ENCODE results near the gene GAL3ST2. TPM values are rescaled to one million over a fixed set of nuclear protein-coding genes. Genes with fewer than 3 reads are reported as not detected.
"Not testable (repeated sequence)": the region's sequence is repeated elsewhere in the genome, so short reads cannot be mapped to it uniquely, and the experiment has no call there.

The GAL3ST2 gene
- polyA plus RNA-seq, 1 experiment = not detected

DNA sequence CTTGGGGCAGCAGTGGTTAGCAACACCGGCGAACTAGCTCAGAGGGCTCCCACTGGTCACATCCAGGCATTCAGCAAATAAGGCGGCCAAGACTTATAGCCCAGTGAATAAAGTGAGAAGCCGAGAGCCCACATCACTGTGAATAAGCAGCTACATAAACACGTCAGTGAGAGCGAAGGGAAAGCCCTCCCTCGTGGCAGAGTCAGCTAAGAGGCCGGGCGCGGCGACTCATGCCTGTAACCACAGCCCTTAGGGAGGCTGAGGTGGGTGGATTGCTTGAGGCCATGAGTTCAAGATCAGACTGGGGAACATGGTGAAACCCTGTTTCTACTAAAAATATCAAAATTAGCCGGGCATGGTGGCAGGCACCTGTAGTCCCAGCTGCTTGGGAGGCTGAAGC lies 37.0 kb upstream of the GAL3ST2 start:
- ChIA-PET POLR2A (no interaction called here), CTCF (no interaction called here)
- peak; percentile 41 for DNase-seq (ENCODE audit: low read depth, low spot score)
- Histone ChIP-seq H3K27ac (ENCODE audit: low read depth, low read length) (no peak overlapping the region), H3K9me3 (ENCODE audit: control insufficient read depth, insufficient read depth, low read length) (peaks cover 3% of the 10 kb centered on the region; the same call in 1 of the 2 replicates), H3K4me3 (ENCODE audit: low read depth, low read length) (no peak overlapping the region), H3K27me3 (ENCODE audit: control insufficient read depth, insufficient read depth, low read length) (no peaks in the 10 kb centered on the region)
- TF ChIP-seq, protein P1, sequence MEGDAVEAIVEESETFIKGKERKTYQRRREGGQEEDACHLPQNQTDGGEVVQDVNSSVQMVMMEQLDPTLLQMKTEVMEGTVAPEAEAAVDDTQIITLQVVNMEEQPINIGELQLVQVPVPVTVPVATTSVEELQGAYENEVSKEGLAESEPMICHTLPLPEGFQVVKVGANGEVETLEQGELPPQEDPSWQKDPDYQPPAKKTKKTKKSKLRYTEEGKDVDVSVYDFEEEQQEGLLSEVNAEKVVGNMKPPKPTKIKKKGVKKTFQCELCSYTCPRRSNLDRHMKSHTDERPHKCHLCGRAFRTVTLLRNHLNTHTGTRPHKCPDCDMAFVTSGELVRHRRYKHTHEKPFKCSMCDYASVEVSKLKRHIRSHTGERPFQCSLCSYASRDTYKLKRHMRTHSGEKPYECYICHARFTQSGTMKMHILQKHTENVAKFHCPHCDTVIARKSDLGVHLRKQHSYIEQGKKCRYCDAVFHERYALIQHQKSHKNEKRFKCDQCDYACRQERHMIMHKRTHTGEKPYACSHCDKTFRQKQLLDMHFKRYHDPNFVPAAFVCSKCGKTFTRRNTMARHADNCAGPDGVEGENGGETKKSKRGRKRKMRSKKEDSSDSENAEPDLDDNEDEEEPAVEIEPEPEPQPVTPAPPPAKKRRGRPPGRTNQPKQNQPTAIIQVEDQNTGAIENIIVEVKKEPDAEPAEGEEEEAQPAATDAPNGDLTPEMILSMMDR (IDR thresholded peaks at IDR 0.05; ENCODE audit: low read depth, low read length) = no peak

DNA sequence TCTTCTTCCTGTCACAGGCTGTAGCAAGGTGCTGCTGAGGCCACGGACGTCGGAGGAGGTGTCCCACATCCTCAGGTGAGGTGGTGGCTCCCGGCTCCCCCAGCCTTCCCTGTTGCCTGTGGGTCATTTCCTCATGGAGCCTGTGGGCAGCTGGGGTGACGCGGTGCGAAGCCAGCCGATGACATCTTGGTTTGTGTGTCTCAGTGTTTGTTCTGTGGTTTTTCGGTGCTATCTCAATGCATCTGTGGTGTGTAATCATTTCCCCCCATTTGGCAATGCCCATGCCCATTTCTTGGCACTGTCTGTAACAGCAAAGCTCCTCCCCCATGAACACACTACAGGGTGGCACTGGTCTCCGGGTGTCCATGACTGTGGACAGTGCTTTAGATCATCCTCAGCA lies 35.6 kb upstream of the GAL3ST2 start:
- DNase-seq (ENCODE audit: low read depth, low spot score) = no peak
- Histone ChIP-seq H3K27me3 (ENCODE audit: control insufficient read depth, insufficient read depth, low read length) (no peaks in the 10 kb centered on the region), H3K4me3 (ENCODE audit: low read depth, low read length) (no peak overlapping the region), H3K9me3 (ENCODE audit: control insufficient read depth, insufficient read depth, low read length) (peaks cover 12% of the 10 kb centered on the region; the same call in 1 of the 2 replicates), H3K27ac (ENCODE audit: low read depth, low read length) (no peak overlapping the region)
- ChIA-PET POLR2A (no interaction called here), CTCF (no interaction called here)
- TF ChIP-seq, protein P1 (IDR thresholded peaks at IDR 0.05; ENCODE audit: low read depth, low read length) = no peak

DNA sequence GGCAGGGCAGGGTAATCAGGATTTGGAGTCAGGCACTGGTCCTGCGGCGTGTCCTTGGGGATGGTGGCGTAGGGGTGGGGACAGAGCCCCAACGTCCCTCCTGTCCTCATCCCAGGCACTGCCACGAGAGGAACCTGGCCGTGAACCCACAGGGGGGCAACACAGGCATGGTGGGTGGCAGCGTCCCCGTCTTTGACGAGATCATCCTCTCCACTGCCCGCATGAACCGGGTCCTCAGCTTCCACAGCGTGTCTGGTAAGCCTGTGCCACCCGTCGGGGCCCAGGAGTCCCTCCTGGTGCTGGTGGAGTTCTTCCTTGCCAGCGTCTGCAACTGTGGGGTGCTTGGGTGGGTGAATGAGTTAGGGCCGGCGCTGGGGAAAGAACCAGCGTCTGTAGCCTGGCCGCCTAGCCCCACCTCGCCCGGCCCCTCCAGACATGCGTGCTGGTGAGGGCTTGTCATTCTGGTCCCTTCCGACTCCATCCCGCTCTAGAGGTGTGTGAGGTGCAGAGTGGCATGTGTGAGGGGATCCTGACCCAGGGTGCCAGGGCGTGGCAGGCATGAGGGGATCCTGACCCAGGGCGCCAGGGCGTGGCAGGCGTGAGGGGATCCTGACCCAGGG lies 34.2 kb upstream of the GAL3ST2 start:
- Histone ChIP-seq H3K9me3 (ENCODE audit: control insufficient read depth, insufficient read depth, low read length) (peaks cover 12% of the 10 kb centered on the region), H3K27ac (ENCODE audit: low read depth, low read length) (no peak overlapping the region), H3K4me3 (ENCODE audit: low read depth, low read length) (no peak overlapping the region), H3K27me3 (ENCODE audit: control insufficient read depth, insufficient read depth, low read length) (no peaks in the 10 kb centered on the region)
- CTCF ChIA-PET = no interaction called here
- POLR2A ChIA-PET = no interaction called here
- DNase-seq (ENCODE audit: low read depth, low spot score) = no peak
- TF ChIP-seq, protein P1 (IDR thresholded peaks at IDR 0.05; ENCODE audit: low read depth, low read length) = no peak

DNA sequence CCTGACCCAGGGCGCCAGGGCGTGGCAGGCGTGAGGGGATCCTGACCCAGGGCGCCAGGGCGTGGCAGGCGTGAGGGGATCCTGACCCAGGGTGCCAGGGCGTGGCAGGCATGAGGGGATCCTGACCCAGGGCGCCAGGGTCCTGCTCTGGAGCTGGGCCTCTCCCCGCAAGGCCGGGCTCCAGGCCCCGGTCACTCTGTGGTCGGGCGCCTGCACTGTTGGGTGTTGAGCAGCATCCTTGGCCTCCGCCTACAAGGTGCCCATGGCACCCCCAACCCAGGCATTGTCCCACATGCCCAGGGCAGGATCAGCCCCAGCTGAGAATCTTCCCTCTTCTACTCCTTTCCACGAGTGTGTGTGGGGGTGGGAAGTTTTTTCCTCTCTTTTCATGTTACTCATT lies 33.6 kb upstream of the GAL3ST2 start:
- POLR2A ChIA-PET; CTCF ChIA-PET; DNase-seq (ENCODE audit: low read depth, low spot score); H3K27ac ChIP-seq (ENCODE audit: low read depth, low read length); H3K4me3 ChIP-seq (ENCODE audit: low read depth, low read length); H3K27me3 ChIP-seq (ENCODE audit: control insufficient read depth, insufficient read depth, low read length): not testable (repeated sequence)
- peaks cover 12% of the 10 kb centered on the region for H3K9me3 ChIP-seq (ENCODE audit: control insufficient read depth, insufficient read depth, low read length)

DNA sequence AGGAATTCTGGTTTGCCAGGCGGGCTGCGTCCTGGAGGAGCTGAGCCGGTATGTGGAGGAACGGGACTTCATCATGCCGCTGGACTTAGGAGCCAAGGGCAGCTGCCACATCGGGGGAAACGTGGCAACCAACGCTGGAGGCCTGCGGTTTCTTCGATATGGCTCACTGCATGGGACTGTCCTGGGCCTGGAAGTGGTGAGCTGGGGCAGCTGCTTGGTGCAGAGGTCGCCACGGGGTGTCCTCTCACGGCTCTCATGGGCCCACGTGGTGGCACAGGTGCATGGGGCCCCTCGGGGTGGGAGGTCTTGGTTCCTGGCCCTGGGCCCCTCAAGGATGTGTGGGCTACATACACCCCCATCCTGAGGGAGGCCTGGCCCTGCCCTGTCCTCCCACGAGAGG lies 33.0 kb upstream of the GAL3ST2 start:
- TF ChIP-seq, protein P1 (IDR thresholded peaks at IDR 0.05; ENCODE audit: low read depth, low read length) = no peak
- ChIA-PET POLR2A (no interaction called here), CTCF (no interaction called here)
- DNase-seq (ENCODE audit: low read depth, low spot score) = no peak
- no peak overlapping the region for H3K4me3 ChIP-seq (ENCODE audit: low read depth, low read length)
- no peaks in the 10 kb centered on the region for H3K27me3 ChIP-seq (ENCODE audit: control insufficient read depth, insufficient read depth, low read length)
- peaks cover 12% of the 10 kb centered on the region for H3K9me3 ChIP-seq (ENCODE audit: control insufficient read depth, insufficient read depth, low read length)
- H3K27ac ChIP-seq (ENCODE audit: low read depth, low read length) = no peak overlapping the region

Data from AG04450 (cell line).